Astrocyte of the spinal cord (primary cell): ENCODE data around the gene MAPK8.

ENCODE experiments used
- DNase-seq: peaks from one replicate; pipeline ENCODE4 v3.0.0; 2011; ENCODE audit warnings: low read depth, low spot score
- H3K4me3 ChIP-seq: 2 replicates; pipeline ENCODE4 v1.5.1; 2011; ENCODE audit warnings: low read depth, mild to moderate bottlenecking, low read length, moderate library complexity
- in situ Hi-C: cut with HindIII; loops from 2 replicates; pipeline ENCODE4 v1.10.0; 2017; ENCODE audit warnings: low sequenced_read_pairs
- TF ChIP-seq, protein P1 (sequence below): IDR thresholded peaks from 2 replicates; pipeline ENCODE4 v1.5.1; 2012; ENCODE audit warnings: low read depth, mild to moderate bottlenecking, low read length, inconsistent platforms

The MAPK8 gene

DNA sequence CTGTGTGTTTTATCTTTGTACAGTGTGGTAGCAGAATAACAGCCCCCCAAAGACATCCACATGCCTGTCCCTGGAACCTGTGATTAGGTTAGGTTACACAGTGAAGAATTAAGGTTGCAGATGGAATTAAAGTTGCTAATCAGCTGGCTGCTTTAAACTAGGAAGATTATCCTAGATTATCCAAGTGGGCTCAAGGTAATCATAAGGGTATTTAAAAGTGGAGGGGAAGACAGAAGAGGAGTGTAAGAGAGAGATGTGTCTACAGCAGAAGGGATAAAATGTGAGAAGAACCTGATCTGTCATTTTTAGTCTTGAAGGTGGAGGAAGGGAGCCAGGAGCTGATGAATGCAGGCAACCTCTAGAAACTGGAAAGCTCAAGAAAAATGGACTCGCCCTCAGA lies 180.8 kb downstream of the MAPK8 start:
- H3K4me3 ChIP-seq: no peak overlapping the region
- no peak for DNase-seq
- in situ Hi-C loops: no loop called here
- TF ChIP-seq, protein P1, sequence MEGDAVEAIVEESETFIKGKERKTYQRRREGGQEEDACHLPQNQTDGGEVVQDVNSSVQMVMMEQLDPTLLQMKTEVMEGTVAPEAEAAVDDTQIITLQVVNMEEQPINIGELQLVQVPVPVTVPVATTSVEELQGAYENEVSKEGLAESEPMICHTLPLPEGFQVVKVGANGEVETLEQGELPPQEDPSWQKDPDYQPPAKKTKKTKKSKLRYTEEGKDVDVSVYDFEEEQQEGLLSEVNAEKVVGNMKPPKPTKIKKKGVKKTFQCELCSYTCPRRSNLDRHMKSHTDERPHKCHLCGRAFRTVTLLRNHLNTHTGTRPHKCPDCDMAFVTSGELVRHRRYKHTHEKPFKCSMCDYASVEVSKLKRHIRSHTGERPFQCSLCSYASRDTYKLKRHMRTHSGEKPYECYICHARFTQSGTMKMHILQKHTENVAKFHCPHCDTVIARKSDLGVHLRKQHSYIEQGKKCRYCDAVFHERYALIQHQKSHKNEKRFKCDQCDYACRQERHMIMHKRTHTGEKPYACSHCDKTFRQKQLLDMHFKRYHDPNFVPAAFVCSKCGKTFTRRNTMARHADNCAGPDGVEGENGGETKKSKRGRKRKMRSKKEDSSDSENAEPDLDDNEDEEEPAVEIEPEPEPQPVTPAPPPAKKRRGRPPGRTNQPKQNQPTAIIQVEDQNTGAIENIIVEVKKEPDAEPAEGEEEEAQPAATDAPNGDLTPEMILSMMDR: no peak
